ENCODE results near the gene FILIP1. TPM values are rescaled to one million over a fixed set of nuclear protein-coding genes. Genes with fewer than 3 reads are reported as not detected.

Gene FILIP1
- total RNA-seq, 2 experiments from 2014 or later: not detected

DNA sequence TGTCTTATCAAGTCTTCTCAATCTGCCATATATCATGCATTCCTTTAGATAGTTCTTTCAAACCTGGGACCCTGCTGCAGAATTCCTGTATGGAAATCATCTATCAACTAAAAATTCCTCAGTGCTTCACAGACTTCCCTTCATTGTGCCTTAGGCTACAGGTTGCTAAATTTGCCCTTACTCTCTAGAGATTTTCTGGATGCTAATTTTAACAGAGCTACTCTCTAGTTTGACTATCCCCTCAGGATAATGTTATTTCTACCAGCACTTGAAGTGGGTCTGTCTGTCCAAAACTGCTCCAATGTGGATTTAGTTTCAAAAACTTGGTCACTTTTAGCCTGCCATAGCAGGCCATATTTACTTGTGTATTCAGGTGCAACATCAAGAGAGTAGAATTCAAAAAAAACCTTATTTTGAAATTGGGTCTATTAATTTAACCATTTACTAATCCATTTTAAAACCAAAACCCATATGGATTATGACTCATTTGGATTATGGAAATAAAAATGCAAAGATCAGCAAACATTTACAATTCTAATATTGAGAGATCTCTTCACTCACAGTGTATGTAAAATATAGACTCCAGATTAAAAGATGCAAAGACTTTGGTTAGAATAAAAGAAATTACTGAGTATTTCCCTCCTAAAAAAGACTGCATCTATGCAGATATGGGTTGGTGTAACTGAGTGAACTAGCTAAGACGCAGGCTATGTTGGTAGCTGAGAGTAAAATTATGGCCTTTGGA lies 236.1 kb downstream of the FILIP1 start:
- Histone ChIP-seq H2AFZ (ENCODE audit: low read length) (no peak overlapping the region), H3K36me3 (ENCODE audit: insufficient read depth, low read length) (peaks cover 80% of the 10 kb centered on the region)

DNA sequence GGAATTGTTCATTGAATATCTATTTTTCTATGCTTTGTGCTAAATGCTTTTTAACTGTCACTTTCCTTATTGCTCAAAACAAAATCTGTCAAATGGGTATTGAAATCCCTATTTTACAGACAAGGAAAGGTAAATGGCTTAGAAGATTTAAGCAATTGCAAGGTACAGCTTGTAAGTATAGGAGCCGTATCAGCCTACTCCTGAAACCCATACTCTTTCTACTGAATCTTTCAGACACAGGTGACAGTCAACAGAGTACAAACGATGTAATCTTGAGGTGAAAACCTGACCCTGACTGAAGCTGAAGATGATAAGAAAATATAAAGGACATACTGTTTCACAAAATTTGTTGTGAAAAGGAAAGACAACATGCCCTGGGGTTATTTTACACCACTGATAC lies 243.0 kb downstream of the FILIP1 start:
- H4K20me1 ChIP-seq (ENCODE audit: insufficient read depth, low read length): no peaks in the 10 kb centered on the region
- TF ChIP-seq, protein P1, sequence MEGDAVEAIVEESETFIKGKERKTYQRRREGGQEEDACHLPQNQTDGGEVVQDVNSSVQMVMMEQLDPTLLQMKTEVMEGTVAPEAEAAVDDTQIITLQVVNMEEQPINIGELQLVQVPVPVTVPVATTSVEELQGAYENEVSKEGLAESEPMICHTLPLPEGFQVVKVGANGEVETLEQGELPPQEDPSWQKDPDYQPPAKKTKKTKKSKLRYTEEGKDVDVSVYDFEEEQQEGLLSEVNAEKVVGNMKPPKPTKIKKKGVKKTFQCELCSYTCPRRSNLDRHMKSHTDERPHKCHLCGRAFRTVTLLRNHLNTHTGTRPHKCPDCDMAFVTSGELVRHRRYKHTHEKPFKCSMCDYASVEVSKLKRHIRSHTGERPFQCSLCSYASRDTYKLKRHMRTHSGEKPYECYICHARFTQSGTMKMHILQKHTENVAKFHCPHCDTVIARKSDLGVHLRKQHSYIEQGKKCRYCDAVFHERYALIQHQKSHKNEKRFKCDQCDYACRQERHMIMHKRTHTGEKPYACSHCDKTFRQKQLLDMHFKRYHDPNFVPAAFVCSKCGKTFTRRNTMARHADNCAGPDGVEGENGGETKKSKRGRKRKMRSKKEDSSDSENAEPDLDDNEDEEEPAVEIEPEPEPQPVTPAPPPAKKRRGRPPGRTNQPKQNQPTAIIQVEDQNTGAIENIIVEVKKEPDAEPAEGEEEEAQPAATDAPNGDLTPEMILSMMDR (conservative IDR thresholded peaks at IDR 0.05; ENCODE audit: low read length): no peak
- TF ChIP-seq EZH2phosphoT487 (IDR thresholded peaks at IDR 0.05; ENCODE audit: borderline replicate concordance, low read depth, low read length): no peak
- BruUV-seq (replicated peaks): no TSS peak
- H3K4me1 ChIP-seq (ENCODE audit: insufficient read depth, low read length, poor library complexity, severe bottlenecking): no peaks in the 10 kb centered on the region
- no peak overlapping the region for H3K4me2 ChIP-seq (ENCODE audit: low read length)
- no peak overlapping the region for H3K4me3 ChIP-seq (ENCODE audit: low read depth, low read length, poor library complexity, severe bottlenecking)
- H3K9me2 ChIP-seq (ENCODE audit: insufficient read depth, low read length): no peaks in the 10 kb centered on the region
- intact Hi-C loops (cut with micrococcal nuclease; ENCODE audit: unreplicated experiment): no loop called here
- POLR2A ChIA-PET: interaction anchor here (0.7 to 1.7 kb wide), 4 partner anchors 9 to 537 kb away, joined by 3 to 9 read pairs (median 3); no protein-coding TSS in a partner anchor
- H3K9me3 ChIP-seq (ENCODE audit: low read length): no peaks in the 10 kb centered on the region
- no peak overlapping the region for H2AFZ ChIP-seq (ENCODE audit: low read length)
- CTCF ChIA-PET (ENCODE audit: unreplicated experiment): no interaction called here
- no peak for DNase-seq (ENCODE audit: low spot score)
- H3K79me2 ChIP-seq (ENCODE audit: insufficient read depth, low read depth, low read length): no peaks in the 10 kb centered on the region
- H3K36me3 ChIP-seq (ENCODE audit: insufficient read depth, low read length): peaks cover 17% of the 10 kb centered on the region; the same call in 1 of the 2 replicates
- H3K27ac ChIP-seq (ENCODE audit: low read depth, low read length, poor library complexity, severe bottlenecking): no peak overlapping the region

More for the DNA sequence above, 236.1 kb downstream of the FILIP1 start:
- BruUV-seq (replicated peaks): no TSS peak
- H3K4me3 ChIP-seq (ENCODE audit: low read depth, low read length, poor library complexity, severe bottlenecking): no peak overlapping the region
- no peaks in the 10 kb centered on the region for H3K4me1 ChIP-seq (ENCODE audit: insufficient read depth, low read length, poor library complexity, severe bottlenecking)
- H3K79me2 ChIP-seq (ENCODE audit: insufficient read depth, low read depth, low read length): no peaks in the 10 kb centered on the region
- no peaks in the 10 kb centered on the region; the same call in 1 of the 2 replicates for H4K20me1 ChIP-seq (ENCODE audit: insufficient read depth, low read length)
- intact Hi-C loops (cut with micrococcal nuclease; ENCODE audit: unreplicated experiment): no loop called here
- H3K4me2 ChIP-seq (ENCODE audit: low read length): no peak overlapping the region
- ChIA-PET CTCF (ENCODE audit: unreplicated experiment) (no interaction called here), POLR2A (interaction anchor here (0.6 to 3.0 kb wide), 6 partner anchors 11 to 395 kb away, joined by 3 to 13 read pairs (median 3); partner anchors contain the start of gene COX7A2)
- H3K9me2 ChIP-seq (ENCODE audit: insufficient read depth, low read length): no peaks in the 10 kb centered on the region
- DNase-seq (ENCODE audit: low spot score): no peak
- TF ChIP-seq EZH2phosphoT487 (IDR thresholded peaks at IDR 0.05; ENCODE audit: borderline replicate concordance, low read depth, low read length): no peak
- TF ChIP-seq, protein P1 (conservative IDR thresholded peaks at IDR 0.05; ENCODE audit: low read length): no peak
- no peak overlapping the region for H3K27ac ChIP-seq (ENCODE audit: low read depth, low read length, poor library complexity, severe bottlenecking)
- no peaks in the 10 kb centered on the region for H3K9me3 ChIP-seq (ENCODE audit: low read length)

DNA sequence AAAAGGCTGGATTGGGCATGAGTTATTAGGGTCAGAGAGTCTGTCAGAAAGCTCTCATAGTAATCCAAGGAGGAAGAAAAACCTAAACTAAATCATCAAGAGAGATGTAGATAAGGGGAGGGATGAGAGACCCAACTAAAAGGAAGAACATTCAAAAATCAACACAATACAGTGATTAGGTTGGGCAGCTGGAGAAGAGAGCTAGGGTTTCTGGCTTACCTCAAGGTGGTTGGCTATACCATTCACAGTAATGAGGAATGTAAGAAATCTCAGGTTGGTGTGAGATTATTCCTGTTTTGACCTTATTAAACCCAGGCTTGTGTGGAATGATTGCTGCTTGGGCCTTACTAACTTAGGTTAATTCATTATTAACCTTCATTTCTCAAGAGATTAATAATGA lies 243.8 kb downstream of the FILIP1 start:
- H3K27ac ChIP-seq (ENCODE audit: low read depth, low read length, poor library complexity, severe bottlenecking): no peak overlapping the region
- POLR2A ChIA-PET: interaction anchor here (0.6 to 1.4 kb wide), 5 partner anchors 12 to 536 kb away, joined by 3 to 4 read pairs (median 3); no protein-coding TSS in a partner anchor
- no TSS peak for BruUV-seq (replicated peaks)
- CTCF ChIA-PET (ENCODE audit: unreplicated experiment): no interaction called here
- no peaks in the 10 kb centered on the region for H4K20me1 ChIP-seq (ENCODE audit: insufficient read depth, low read length)
- DNase-seq (ENCODE audit: low spot score): no peak
- H3K4me1 ChIP-seq (ENCODE audit: insufficient read depth, low read length, poor library complexity, severe bottlenecking): no peaks in the 10 kb centered on the region
- intact Hi-C loops (cut with micrococcal nuclease; ENCODE audit: unreplicated experiment): no loop called here
- H3K36me3 ChIP-seq (ENCODE audit: insufficient read depth, low read length): peaks cover 10% of the 10 kb centered on the region; the same call in 1 of the 2 replicates
- H2AFZ ChIP-seq (ENCODE audit: low read length): no peak overlapping the region
- H3K4me2 ChIP-seq (ENCODE audit: low read length): no peak overlapping the region
- no peaks in the 10 kb centered on the region for H3K9me2 ChIP-seq (ENCODE audit: insufficient read depth, low read length)
- TF ChIP-seq, protein P1 (conservative IDR thresholded peaks at IDR 0.05; ENCODE audit: low read length): no peak
- no peak for TF ChIP-seq EZH2phosphoT487 (IDR thresholded peaks at IDR 0.05; ENCODE audit: borderline replicate concordance, low read depth, low read length)
- H3K4me3 ChIP-seq (ENCODE audit: low read depth, low read length, poor library complexity, severe bottlenecking): no peak overlapping the region
- H3K79me2 ChIP-seq (ENCODE audit: insufficient read depth, low read depth, low read length): no peaks in the 10 kb centered on the region
- H3K9me3 ChIP-seq (ENCODE audit: low read length): no peaks in the 10 kb centered on the region

Measured in OCI-LY7 (cell line).